ENCODE measurements around the gene PTBP3. TPM values are rescaled to one million over a fixed set of nuclear protein-coding genes. Genes with fewer than 3 reads are reported as not detected.

The PTBP3 gene
- total and polyA plus RNA-seq, 2 of the 13 experiments (the other 11 are each of a cell fraction or from before 2014, with no cell fraction given): 52.8 to 61.1 TPM

GRCh38 chr9:112186695-112187094 is 146.7 kb downstream of the PTBP3 start (continued):
- TF ChIP-seq CCDC6 (CRISPR knock-in tag; IDR thresholded peaks at IDR 0.05): no peak
- TF ChIP-seq TP53 (CRISPR knock-in tag; conservative IDR thresholded peaks at IDR 0.05): no peak
- TF ChIP-seq ZNF367 (CRISPR knock-in tag; IDR thresholded peaks at IDR 0.05; ENCODE audit: borderline replicate concordance): no peak
- no peak for TF ChIP-seq MAZ (IDR thresholded peaks at IDR 0.05; ENCODE audit: borderline replicate concordance, low read depth, low read length)
- no peak for TF ChIP-seq MAZ (CRISPR knock-in tag; IDR thresholded peaks at IDR 0.05; ENCODE audit: low read depth)
- TF ChIP-seq SUZ12 (IDR thresholded peaks at IDR 0.05; ENCODE audit: low read depth, low read length): no peak
- TF ChIP-seq ZNF18 (CRISPR knock-in tag; IDR thresholded peaks at IDR 0.05; ENCODE audit: insufficient replicate concordance): no peak
- TF ChIP-seq HDAC2 (CRISPR knock-in tag; IDR thresholded peaks at IDR 0.05): no peak
- TF ChIP-seq RFXAP (CRISPR knock-in tag; IDR thresholded peaks at IDR 0.05; ENCODE audit: borderline replicate concordance): no peak
- no peak for TF ChIP-seq ZNF781 (CRISPR knock-in tag; IDR thresholded peaks at IDR 0.05; ENCODE audit: borderline replicate concordance, not compliant biosample characterization)
- TF ChIP-seq SIN3A (IDR thresholded peaks at IDR 0.05; ENCODE audit: borderline replicate concordance, low read depth, low read length): no peak
- no peak for TF ChIP-seq ZFP36L1 (CRISPR knock-in tag; IDR thresholded peaks at IDR 0.05)

GRCh38 chr9:112184946-112185345 is 148.5 kb downstream of the PTBP3 start:
- Histone ChIP-seq H3K9me3 (ENCODE audit: low read length) (no peaks in the 10 kb centered on the region), H3K27me3 (ENCODE audit: control insufficient read depth in 1 of 2, insufficient read depth in 2 of 2, low read length in 2 of 2) (no peaks in the 10 kb centered on the region), H3K36me3 (replicated peaks in 1 of 2; ENCODE audit: control insufficient read depth in 1 of 2, insufficient read depth in 2 of 2, low read length in 2 of 2) (no peaks in the 10 kb centered on the region), H3K9ac (ENCODE audit: insufficient read depth, low read depth, low read length) (no peak overlapping the region), H3K4me3 (replicated peaks in 1 of 3; ENCODE audit: insufficient read depth in 1 of 3, low read depth in 2 of 3, low read length in 3 of 3) (no peak overlapping the region), H3K4me1 (ENCODE audit: insufficient read depth, low read length) (peaks cover 17% of the 10 kb centered on the region), H3K79me2 (ENCODE audit: insufficient read depth, low read length) (no peaks in the 10 kb centered on the region), H3K27ac (ENCODE audit: extremely low read length, insufficient read depth, low read length) (no peak overlapping the region), H3K4me2 (ENCODE audit: low read depth, low read length) (no peak overlapping the region), H4K20me1 (ENCODE audit: insufficient read depth, low read length) (no peaks in the 10 kb centered on the region), H2AFZ (ENCODE audit: low read length) (no peak overlapping the region)
- DNase-seq (ENCODE audit: low spot score): no peak
- ChIA-PET POLR2A (no interaction called here), CTCF (ENCODE audit: low intra/inter-chr PET ratio, low total read pairs) (no interaction called here)
- BruUV-seq (replicated peaks): no TSS peak
- no peak for FAIRE-seq
- in situ Hi-C loops (cut with HindIII; ENCODE audit: extremely low pct_ligation_motif_present, low pct_unique_long_range_greater_than_20kb): no loop called here
- WGBS (ENCODE audit: low lambda C conversion rate): 94% methylated on average over 2 of the region's 2 CpGs
- ATAC-seq: no peak
- TF ChIP-seq ZNF382 (CRISPR knock-in tag; IDR thresholded peaks at IDR 0.05; ENCODE audit: borderline replicate concordance) (no peak), ZNF7 (CRISPR knock-in tag; IDR thresholded peaks at IDR 0.05) (peak; percentile 50; the same call in 1 of the 2 replicates)
- intact Hi-C loops (cut with micrococcal nuclease; ENCODE audit: unreplicated experiment): no loop called here
